GM18526 (cell line): Measurements from ENCODE around the gene MET.

ENCODE experiments used
- POLR2A ChIP-seq: IDR thresholded peaks from 3 replicates; pipeline ENCODE4 v1.6.1; 2011; ENCODE audit not compliant: insufficient read length; ENCODE audit errors: extremely low read depth

Gene MET

GRCh38 chr7:116671681-116672595 is at the start of gene MET:
Gene MET (plus strand): TSS chr7:116672196. CDS start chr7:116699085, 26,889 bp downstream.
- no peak for TF ChIP-seq POLR2A

GRCh38 chr7:116626886-116627285 is 45.1 kb upstream of the MET start:
- TF ChIP-seq POLR2A: no peak

- TF ChIP-seq POLR2A: no peak
Observed at GRCh38 chr7:116629051-116629463, 42.9 kb upstream of the MET start.

- TF ChIP-seq POLR2A: no peak
Observed at GRCh38 chr7:116630357-116630756, 41.6 kb upstream of the MET start.

GRCh38 chr7:116630932-116631671 is 40.9 kb upstream of the MET start:
- TF ChIP-seq POLR2A: no peak

- TF ChIP-seq POLR2A: no peak
Observed at GRCh38 chr7:116631676-116632075, 40.3 kb upstream of the MET start.

GRCh38 chr7:116632384-116632783 is 39.6 kb upstream of the MET start:
- TF ChIP-seq POLR2A: no peak

- no peak for TF ChIP-seq POLR2A
Observed at GRCh38 chr7:116633131-116633988, 38.6 kb upstream of the MET start.

- no peak for TF ChIP-seq POLR2A
Observed at GRCh38 chr7:116636997-116637396, 35.0 kb upstream of the MET start.

- no peak for TF ChIP-seq POLR2A
Observed at GRCh38 chr7:116641551-116642153, 30.3 kb upstream of the MET start.

- TF ChIP-seq POLR2A: no peak
Observed at GRCh38 chr7:116644628-116645027, 27.4 kb upstream of the MET start.

- TF ChIP-seq POLR2A: no peak
Observed at GRCh38 chr7:116647290-116647689, 24.7 kb upstream of the MET start.

GRCh38 chr7:116647861-116648260 is 24.1 kb upstream of the MET start:
- no peak for TF ChIP-seq POLR2A

- TF ChIP-seq POLR2A: no peak
Observed at GRCh38 chr7:116650436-116650835, 21.6 kb upstream of the MET start.

- no peak for TF ChIP-seq POLR2A
Observed at GRCh38 chr7:116652793-116653192, 19.2 kb upstream of the MET start.
